ENCODE measurements around the gene CD59.
A peak's percentile ranks its signal among the peaks of the same experiment; 100 is the strongest.

The CD59 gene

GRCh38 chr11:33703788-33704187 lies 32.4 kb downstream of the CD59 start:
- DNase-seq (ENCODE audit: extremely low read depth, low read depth) = no peak
- TF ChIP-seq CTCF (IDR thresholded peaks at IDR 0.05; ENCODE audit: low read depth, low read length) = no peak

DNA sequence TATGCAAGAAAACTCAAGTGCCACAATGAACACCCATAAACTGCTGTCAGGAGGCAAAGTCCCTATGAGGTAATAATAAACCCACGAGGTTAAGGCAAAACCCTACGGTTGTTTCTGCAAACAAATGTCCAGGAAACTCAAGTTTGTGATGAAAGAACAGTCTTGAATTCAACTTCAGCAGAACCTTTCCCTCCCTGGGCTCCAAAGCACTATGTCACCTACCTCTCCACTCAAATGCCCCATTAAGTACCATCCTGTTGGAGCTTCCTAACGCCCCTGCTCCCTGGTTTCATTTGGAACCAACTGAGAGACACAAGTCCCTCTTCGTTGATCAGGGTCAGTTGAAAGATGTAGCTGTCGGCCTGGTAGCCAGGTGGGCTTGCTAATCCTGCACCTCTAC lies 33.0 kb downstream of the CD59 start:
- DNase-seq (ENCODE audit: extremely low read depth, low read depth) = no peak

DNA sequence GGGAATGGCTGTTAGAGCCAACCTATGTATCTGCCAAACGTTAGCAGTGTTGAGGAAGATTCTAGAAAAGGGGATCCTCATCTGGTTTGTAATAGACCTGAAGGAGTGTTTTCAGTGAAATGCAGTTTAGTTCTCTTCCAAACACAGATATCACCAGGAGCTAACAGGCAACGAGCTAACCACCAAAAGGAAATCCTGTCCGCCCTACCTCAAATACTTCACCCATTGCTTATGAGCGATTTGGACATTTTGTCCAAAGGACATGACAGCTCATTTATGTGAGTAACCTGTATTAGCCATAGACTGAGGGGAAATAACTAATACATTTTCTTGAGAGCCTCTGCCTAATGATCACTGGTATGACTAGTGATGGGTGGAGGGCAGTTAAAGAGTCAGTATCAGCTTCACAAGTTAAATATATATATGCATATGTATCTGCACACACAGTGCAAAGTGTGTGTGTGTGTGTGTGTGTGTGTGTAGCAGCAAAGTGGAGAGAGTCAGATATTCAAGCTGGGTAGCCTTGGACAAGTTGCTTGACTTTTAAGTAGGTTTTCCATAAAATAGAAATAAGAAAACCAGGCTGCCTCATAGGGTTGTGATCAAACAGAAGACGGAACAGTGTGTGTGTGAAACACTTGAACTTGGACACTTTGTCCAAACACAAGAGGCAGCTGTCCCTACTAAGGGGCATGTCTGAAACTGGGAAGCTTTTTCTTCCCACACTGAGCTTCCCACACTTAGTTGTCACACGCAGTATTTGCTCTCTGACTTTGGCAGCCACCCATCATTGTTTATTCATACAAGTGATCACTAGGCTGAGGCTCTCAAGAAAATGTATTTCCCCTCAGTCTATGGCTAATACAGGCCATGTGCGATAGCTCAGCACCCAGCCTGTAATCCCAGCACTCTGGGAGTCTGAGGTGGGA lies 34.7 kb downstream of the CD59 start:
- DNase-seq (ENCODE audit: extremely low read depth, low read depth) = no peak
- TF ChIP-seq CTCF (IDR thresholded peaks at IDR 0.05; ENCODE audit: low read depth, low read length) = no peak

More for the DNA sequence above, 33.0 kb downstream of the CD59 start:
- no peak for TF ChIP-seq CTCF (IDR thresholded peaks at IDR 0.05; ENCODE audit: low read depth, low read length)

DNA sequence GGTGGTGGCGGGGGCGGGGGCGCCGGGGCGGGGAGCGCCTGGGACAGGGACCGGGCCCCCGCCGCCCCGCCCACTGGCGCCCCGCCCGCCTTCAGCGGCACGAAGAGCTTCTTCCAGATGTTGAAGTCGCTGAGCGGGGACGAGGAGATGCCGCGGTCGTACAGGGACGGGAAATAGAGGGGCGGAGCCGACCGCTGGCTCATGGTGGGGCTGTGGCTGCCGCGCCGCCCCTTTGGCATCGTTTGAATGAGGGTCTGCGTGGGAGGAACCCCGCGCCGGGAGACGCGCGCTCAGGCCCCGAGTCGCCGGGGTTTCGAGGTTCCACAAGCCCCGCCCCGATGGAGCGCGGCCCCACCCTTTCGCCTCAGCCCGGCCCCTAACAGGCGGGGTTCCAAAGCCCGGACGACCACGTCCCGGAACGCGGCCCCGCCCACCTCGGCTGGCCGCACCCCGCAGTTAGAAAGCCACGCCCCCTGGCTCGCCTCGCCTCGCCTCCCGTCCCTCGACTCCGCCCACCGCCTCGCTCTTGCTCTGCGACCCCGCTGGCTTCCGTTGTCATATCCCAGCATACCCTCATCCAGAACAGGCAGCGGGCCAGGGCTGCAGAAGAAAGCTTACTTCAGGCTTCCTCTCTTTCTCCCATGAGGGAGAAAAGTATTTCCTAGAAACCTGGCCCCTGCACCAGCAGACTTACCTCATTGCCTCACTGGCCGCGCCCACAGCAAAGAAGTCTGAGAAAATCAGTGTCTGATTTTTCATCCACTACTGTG lies 35.5 kb downstream of the CD59 start, which contains the start of gene C11orf91:
C11orf91 (minus strand) TSS at position 325 of the 770 bp plus-strand sequence; CDS start at position 239, 86 bp downstream.
- TF ChIP-seq CTCF (IDR thresholded peaks at IDR 0.05; ENCODE audit: low read depth, low read length) = no peak
- DNase-seq (ENCODE audit: extremely low read depth, low read depth) = peak; percentile 91

GRCh38 chr11:33700063-33700501 lies 36.1 kb downstream of the CD59 start:
- TF ChIP-seq CTCF (IDR thresholded peaks at IDR 0.05; ENCODE audit: low read depth, low read length) = no peak
- DNase-seq (ENCODE audit: extremely low read depth, low read depth) = no peak

GRCh38 chr11:33699515-33700062 lies 36.6 kb downstream of the CD59 start:
- no peak for DNase-seq (ENCODE audit: extremely low read depth, low read depth)
- no peak for TF ChIP-seq CTCF (IDR thresholded peaks at IDR 0.05; ENCODE audit: low read depth, low read length)

Measured in AG09319 (cell line).